Gastrocnemius medialis (tissue), 4 donors: ENCODE measurements around the gene GALNTL6.

Experiments
- CTCF ChIP-seq, 5 experiments: fragments of 450-650 bp in 3 of 5; fragments of 200-600 bp in 2 of 5; sonication (generic) in 2 of 5; IDR thresholded peaks in 4 of 5; conservative IDR thresholded peaks in 1 of 5; 1 replicate in 4 of 5; 2 replicates in 1 of 5; pipeline ENCODE4 v1.5.1; 2016 to 2019; ENCODE audit warnings: antibody characterized with exemption in 5 of 5, mild to moderate bottlenecking in 3 of 5, moderate library complexity in 3 of 5
- POLR2A ChIP-seq, 2 donors: fragments of 450-650 bp; IDR thresholded peaks; one replicate each; pipeline ENCODE4 v1.6.1; 2017; ENCODE audit warnings: antibody characterized with exemption in 2 of 2, mild to moderate bottlenecking in 2 of 2, moderate library complexity in 2 of 2

- TF ChIP-seq CTCF (IDR thresholded peaks at IDR 0.05 in 4 of 5, conservative IDR thresholded peaks at IDR 0.05 in 1 of 5) (no peak), POLR2A (IDR thresholded peaks at IDR 0.05) (no peak)
Observed at GRCh38 chr4:171962110-171962509, 148.9 kb downstream of the GALNTL6 start.
